B cell (primary cell): Measurements from ENCODE around the gene EFNA2. TPM values are rescaled to one million over a fixed set of nuclear protein-coding genes. Genes with fewer than 3 reads are reported as not detected.

ENCODE experiments used
- ATAC-seq: fragments of 200-7000 bp; cut with Tn5 transposase; one replicate; pipeline ENCODE4 v1.10.0; 2021; ENCODE audit warnings: low read depth, mild to moderate bottlenecking, moderate number of reproducible peaks, moderate library complexity
- CTCF ChIA-PET: fragments of 350-600 bp; sonication (Branson Sonifier 250); formaldehyde crosslinking; loops from one replicate; lab custom pipeline; 2021; ENCODE audit warnings: antibody characterized with exemption, inconsistent platforms; lab: Charles Lee
- POLR2A ChIA-PET: fragments of 350-600 bp; sonication (Branson Sonifier 250); formaldehyde crosslinking; loops from one replicate; lab custom pipeline; 2021; ENCODE audit warnings: antibody characterized with exemption; lab: Charles Lee
- DNase-seq: peaks from one replicate; pipeline ENCODE4 v3.0.0; 2013
- H2AFZ ChIP-seq: 2 replicates; pipeline ENCODE4 v1.6.1; 2012; ENCODE audit warnings: mild to moderate bottlenecking, low read depth, low read length; ENCODE audit not compliant: insufficient read depth, poor library complexity, severe bottlenecking
- H3K27ac ChIP-seq, 2 donors: 1 replicate in 1 of 2; 2 replicates in 1 of 2; pipeline ENCODE4 v1.5.1; 2012 to 2013; ENCODE audit warnings: low read length in 2 of 2, mild to moderate bottlenecking in 2 of 2, moderate library complexity in 1 of 2
- H3K27me3 ChIP-seq, 4 experiments: fragments of 200-600 bp in 1 of 4; sonication (generic) in 1 of 4; replicated peaks in 1 of 4; 1 replicate in 2 of 4; 2 replicates in 2 of 4; pipeline versions ENCODE4 v1.6.1 to v1.7.0; 2013 to 2016; ENCODE audit warnings: low read length in 3 of 4, mild to moderate bottlenecking in 2 of 4, mixed read lengths in 1 of 4, moderate library complexity in 1 of 4; ENCODE audit not compliant: insufficient read depth in 4 of 4, control insufficient read depth in 3 of 4; ENCODE audit errors: control extremely low read depth in 1 of 4
- H3K36me3 ChIP-seq, 2 experiments: replicated peaks in 1 of 2; 1 replicate in 1 of 2; 2 replicates in 1 of 2; pipeline versions ENCODE4 v1.6.1 to v1.7.1; 2013; ENCODE audit warnings: low read length in 1 of 2; ENCODE audit not compliant: insufficient read depth in 2 of 2, control insufficient read depth in 1 of 2; ENCODE audit errors: control extremely low read depth in 1 of 2, extremely low read depth in 1 of 2
- H3K4me1 ChIP-seq, 2 donors: fragments of 200-600 bp in 1 of 2; sonication (generic) in 1 of 2; 1 replicate in 1 of 2; 2 replicates in 1 of 2; pipeline versions ENCODE4 v1.5.1 to v1.6.1; 2013 to 2017; ENCODE audit warnings: low read length in 2 of 2; ENCODE audit not compliant: control insufficient read depth in 2 of 2, insufficient read depth in 2 of 2
- H3K4me2 ChIP-seq: replicated peaks from 2 replicates; pipeline ENCODE3; 2012; ENCODE audit warnings: mild to moderate bottlenecking, low read depth, low read length; ENCODE audit not compliant: poor library complexity, severe bottlenecking
- H3K4me3 ChIP-seq, 5 experiments: fragments of 200-600 bp in 1 of 5; sonication (generic) in 1 of 5; 1 replicate in 3 of 5; 2 replicates in 2 of 5; pipeline versions ENCODE4 v1.5.1 to v1.7.0; 2011 to 2016; ENCODE audit warnings: low read length in 4 of 5, mild to moderate bottlenecking in 4 of 5, low read depth in 2 of 5, control low read depth in 1 of 5, moderate library complexity in 1 of 5; ENCODE audit not compliant: insufficient read depth in 1 of 5; ENCODE audit errors: control extremely low read depth in 1 of 5, extremely low read depth in 1 of 5
- H3K79me2 ChIP-seq: fragments of 200-600 bp; sonication (generic); one replicate; pipeline ENCODE4 v1.6.0; 2016; ENCODE audit warnings: low read length; ENCODE audit not compliant: control insufficient read depth, insufficient read depth
- H3K9ac ChIP-seq: fragments of 200-600 bp; sonication (generic); 2 replicates; pipeline ENCODE4 v1.6.1; 2017; ENCODE audit warnings: mild to moderate bottlenecking, low read length, moderate library complexity
- H3K9me3 ChIP-seq, 3 donors: one replicate each; pipeline versions ENCODE4 v1.6.1 to v1.7.1; 2013; ENCODE audit warnings: low read length in 2 of 3; ENCODE audit not compliant: control insufficient read depth in 2 of 3, insufficient read depth in 1 of 3; ENCODE audit errors: control extremely low read depth in 1 of 3
- H4K20me1 ChIP-seq: 2 replicates; pipeline ENCODE4 v1.6.0; 2012; ENCODE audit warnings: mild to moderate bottlenecking, low read length; ENCODE audit not compliant: insufficient read depth, control insufficient read depth, poor library complexity, severe bottlenecking
- H3K27ac Mint-ChIP-seq: one replicate; pipeline ENCODE4 v1.8.0; 2021; ENCODE audit warnings: mixed read lengths
- H3K27me3 Mint-ChIP-seq: one replicate; pipeline ENCODE4 v1.8.0; 2021; ENCODE audit warnings: mixed read lengths
- H3K4me1 Mint-ChIP-seq: one replicate; pipeline ENCODE4 v1.8.0; 2021; ENCODE audit warnings: mixed read lengths
- H3K4me3 Mint-ChIP-seq: one replicate; pipeline ENCODE4 v1.8.0; 2021; ENCODE audit warnings: mixed read lengths
- H3K9me3 Mint-ChIP-seq: one replicate; pipeline ENCODE4 v1.8.0; 2022; ENCODE audit warnings: mixed read lengths; ENCODE audit not compliant: insufficient read depth
- CTCF ChIP-seq: fragments of 200-600 bp; IDR thresholded peaks from one replicate; pipeline ENCODE4 v1.8.0; 2022; ENCODE audit warnings: antibody characterized with exemption, mild to moderate bottlenecking
- EZH2 ChIP-seq: IDR thresholded peaks from 2 replicates; pipeline ENCODE4 v1.6.1; 2012; ENCODE audit warnings: borderline replicate concordance, low read depth, mild to moderate bottlenecking, moderate library complexity, low read length; ENCODE audit not compliant: insufficient read depth, poor library complexity, severe bottlenecking
- WGBS: methylation state at CpG from one replicate; pipeline ENCODE4 v1.1.5; 2013; ENCODE audit warnings: missing lambda C conversion rate; ENCODE audit not compliant: insufficient coverage; 5-methylcytosine and 5-hydroxymethylcytosine counted together
- intact Hi-C: fragments of 100-400 bp; cut with micrococcal nuclease; formaldehyde crosslinking; loops from one replicate; pipeline ENCODE4 v1.10.0; 2022
- polyA plus RNA-seq: library from polyadenylated mRNA; depleted of rRNA; stranded (reverse); fragments of >200 nt; gene quantifications from 2 replicates; pipeline ENCODE4 v1.2.3, GENCODE V29; 2012
- total RNA-seq, 2 donors: library from RNA; stranded (reverse); fragments of 120-200 nt in 1 of 2; gene quantifications; 1 replicate in 1 of 2; 2 replicates in 1 of 2; pipeline versions ENCODE4 v1.2.3 to v1.2.4, GENCODE V29; 2013 to 2022

The EFNA2 gene
- total and polyA plus RNA-seq, 2 donors (not counting 1 experiment from before 2014, with no cell fraction given), result not detected

- POLR2A ChIA-PET, result no interaction called here
These were observed 65.2 kb downstream of the EFNA2 start for GRCh38 chr19:1350867-1351266.

More at GRCh38 chr19:1350867-1351266, 65.2 kb downstream of the EFNA2 start:
- H2AFZ ChIP-seq, result no peak overlapping the region
- no peak overlapping the region for H3K4me3 Mint-ChIP-seq
- WGBS, result 76% methylated on average over 4 of the region's 5 CpGs
- H3K4me2 ChIP-seq, result no peak overlapping the region
- intact Hi-C loops, result no loop called here
- no peaks in the 10 kb centered on the region for H3K9me3 Mint-ChIP-seq
- CTCF ChIA-PET, result no interaction called here
- no peaks in the 10 kb centered on the region for H4K20me1 ChIP-seq
- ATAC-seq (no peak), DNase-seq (no peak)
- peaks cover 7% of the 10 kb centered on the region for H3K4me1 Mint-ChIP-seq
- no peak overlapping the region for H3K27ac ChIP-seq
- no peaks in the 10 kb centered on the region for H3K27me3 ChIP-seq
- H3K4me3 ChIP-seq, result no peak overlapping the region
- no peak overlapping the region for H3K9ac ChIP-seq
- no peaks in the 10 kb centered on the region for H3K9me3 ChIP-seq
- H3K27me3 Mint-ChIP-seq, result no peaks in the 10 kb centered on the region
- H3K79me2 ChIP-seq, result peaks cover 5% of the 10 kb centered on the region
- peaks cover 5 to 14% of the 10 kb centered on the region in 2 donors for H3K4me1 ChIP-seq
- no peaks in the 10 kb centered on the region for H3K36me3 ChIP-seq
- TF ChIP-seq CTCF (no peak), EZH2 (no peak)
- no peak overlapping the region for H3K27ac Mint-ChIP-seq

Other genes starting within 250 kb of the EFNA2 start
- 192 and 206 TPM in 2 replicates for gene ABCA7, start 245.8 kb upstream of the EFNA2 start, total RNA-seq
- gene ABCA7, start 245.8 kb upstream of the EFNA2 start, polyA plus RNA-seq, result 281 and 425 TPM in 2 replicates
- 490 and 523 TPM in 2 replicates for gene ARHGAP45, start 218.7 kb upstream of the EFNA2 start, total RNA-seq
- 488 and 579 TPM in 2 replicates for gene ARHGAP45, start 218.7 kb upstream of the EFNA2 start, polyA plus RNA-seq
- gene POLR2E, start 190.5 kb upstream of the EFNA2 start, total RNA-seq, result 103 and 106 TPM in 2 replicates
- 84.5 and 121 TPM in 2 replicates for gene POLR2E, start 190.5 kb upstream of the EFNA2 start, polyA plus RNA-seq
- gene GPX4, start 181.9 kb upstream of the EFNA2 start, total RNA-seq, result 202 and 213 TPM in 2 replicates
- gene GPX4, start 181.9 kb upstream of the EFNA2 start, polyA plus RNA-seq, result 303 and 317 TPM in 2 replicates
- 83.3 and 85.9 TPM in 2 replicates for gene SBNO2, start 111.6 kb upstream of the EFNA2 start, total RNA-seq
- 42.8 and 47.3 TPM in 2 replicates for gene SBNO2, start 111.6 kb upstream of the EFNA2 start, polyA plus RNA-seq
- 89.9 and 91.8 TPM in 2 replicates for gene STK11, start 80.1 kb upstream of the EFNA2 start, total RNA-seq
- 82.9 and 87.9 TPM in 2 replicates for gene STK11, start 80.1 kb upstream of the EFNA2 start, polyA plus RNA-seq
- gene CBARP, start 47.9 kb upstream of the EFNA2 start, total RNA-seq, result 0.12 TPM in 1 of 2 replicates, not detected in the other
- not detected in 2 replicates for gene CBARP, start 47.9 kb upstream of the EFNA2 start, polyA plus RNA-seq
- gene ATP5F1D, start 44.1 kb upstream of the EFNA2 start, total RNA-seq, result 131 and 150 TPM in 2 replicates
- gene ATP5F1D, start 44.1 kb upstream of the EFNA2 start, polyA plus RNA-seq, result 145 and 166 TPM in 2 replicates
- gene MIDN, start 37.3 kb upstream of the EFNA2 start, total RNA-seq, result 97.8 and 98.5 TPM in 2 replicates
- 120 and 156 TPM in 2 replicates for gene MIDN, start 37.3 kb upstream of the EFNA2 start, polyA plus RNA-seq
- gene CIRBP, start 16.5 kb upstream of the EFNA2 start, total RNA-seq, result 643 and 648 TPM in 2 replicates
- 1,164 and 1,418 TPM in 2 replicates for gene CIRBP, start 16.5 kb upstream of the EFNA2 start, polyA plus RNA-seq
- 34.5 and 41.1 TPM in 2 replicates for gene FAM174C, start 10.3 kb upstream of the EFNA2 start, total RNA-seq
- gene FAM174C, start 10.3 kb upstream of the EFNA2 start, polyA plus RNA-seq, result 45.1 and 70.6 TPM in 2 replicates
- 58.8 and 59.0 TPM in 2 replicates for gene NDUFS7, start 98.0 kb downstream of the EFNA2 start, total RNA-seq
- gene NDUFS7, start 98.0 kb downstream of the EFNA2 start, polyA plus RNA-seq, result 84.5 and 141 TPM in 2 replicates
- gene GAMT, start 115.7 kb downstream of the EFNA2 start, total RNA-seq, result 8.8 and 9.0 TPM in 2 replicates
- 11.4 and 12.1 TPM in 2 replicates for gene GAMT, start 115.7 kb downstream of the EFNA2 start, polyA plus RNA-seq
- 119 and 125 TPM in 2 replicates for gene DAZAP1, start 121.7 kb downstream of the EFNA2 start, total RNA-seq
- 54.8 and 66.4 TPM in 2 replicates for gene DAZAP1, start 121.7 kb downstream of the EFNA2 start, polyA plus RNA-seq
- 1,488 and 1,520 TPM in 2 replicates for gene RPS15, start 152.5 kb downstream of the EFNA2 start, total RNA-seq
- 6,007 and 10,599 TPM in 2 replicates for gene RPS15, start 152.5 kb downstream of the EFNA2 start, polyA plus RNA-seq
- gene APC2, start 164.2 kb downstream of the EFNA2 start, total RNA-seq, result 0.12 and 0.15 TPM in 2 replicates
- 0.07 and 0.16 TPM in 2 replicates for gene APC2, start 164.2 kb downstream of the EFNA2 start, polyA plus RNA-seq
- 68.1 and 68.3 TPM in 2 replicates for gene C19orf25, start 193.3 kb downstream of the EFNA2 start, total RNA-seq
- gene C19orf25, start 193.3 kb downstream of the EFNA2 start, polyA plus RNA-seq, result 25.9 and 34.2 TPM in 2 replicates
- 1.3 and 1.7 TPM in 2 replicates for gene PCSK4, start 204.5 kb downstream of the EFNA2 start, total RNA-seq
- 1.1 and 1.9 TPM in 2 replicates for gene PCSK4, start 204.5 kb downstream of the EFNA2 start, polyA plus RNA-seq
- 0.66 and 1.1 TPM in 2 replicates for gene REEP6, start 205.3 kb downstream of the EFNA2 start, total RNA-seq
- 0.46 and 0.64 TPM in 2 replicates for gene REEP6, start 205.3 kb downstream of the EFNA2 start, polyA plus RNA-seq
- not detected in 2 replicates for gene ADAMTSL5, start 227.1 kb downstream of the EFNA2 start, total RNA-seq
- 0.09 and 0.56 TPM in 2 replicates for gene ADAMTSL5, start 227.1 kb downstream of the EFNA2 start, polyA plus RNA-seq
- not detected in 2 replicates for gene PLK5, start 238.2 kb downstream of the EFNA2 start, total RNA-seq
- gene PLK5, start 238.2 kb downstream of the EFNA2 start, polyA plus RNA-seq, result not detected in 2 replicates